HCT116 (cell line): ENCODE measurements around the gene CDKAL1. TPM values are rescaled to one million over a fixed set of nuclear protein-coding genes. Genes with fewer than 3 reads are reported as not detected.

Experiments
- ATAC-seq: fragments of 200-7000 bp; cut with Tn5 transposase; 2 replicates; pipeline ENCODE4 v1.9.1; 2020; ENCODE audit warnings: mild to moderate bottlenecking, moderate library complexity
- BruUV-seq: library from RNA; stranded (reverse); fragments of 400-500 nt; replicated peaks from 2 replicates; lab custom pipeline; 2021; lab: Mats Ljungman, UMichigan
- CTCF ChIA-PET: fragments of 300-600 bp; sonication (Branson Sonifier 250); formaldehyde crosslinking; loops from one replicate; lab custom pipeline; 2021; ENCODE audit warnings: antibody characterized with exemption; lab: Charles Lee
- POLR2A ChIA-PET: fragments of 300-600, 350-600 bp; sonication (Branson Sonifier 250); formaldehyde crosslinking; loops from one replicate; lab custom pipeline; 2021; ENCODE audit warnings: antibody characterized with exemption; lab: Charles Lee
- RAD21 ChIA-PET, 2 experiments: fragments of 300-600 bp; sonication (Branson Sonifier 250); formaldehyde crosslinking; loops; one replicate each; lab custom pipeline; 2023; ENCODE audit warnings: low total read pairs in 2 of 2; ENCODE audit not compliant: uncharacterized antibody in 2 of 2, unreplicated experiment in 2 of 2, low non-redundant PET in 1 of 2; lab: Charles Lee
- DNase-seq: peaks from one replicate; pipeline ENCODE4 v3.0.0-alpha.2; 2010; ENCODE audit warnings: low read depth, low spot score
- H2AFZ ChIP-seq: fragments of 200-600 bp; shearing (Covaris generic), sonication (generic); 2 replicates; pipeline ENCODE4 v1.6.1; 2017; ENCODE audit warnings: low read depth, mixed run types, mixed read lengths, antibody characterized with exemption, low read length; ENCODE audit not compliant: poor library complexity, severe bottlenecking
- H3K27ac ChIP-seq: 2 replicates; pipeline ENCODE4 v1.5.1; 2012; ENCODE audit warnings: low read depth, low read length
- H3K27me3 ChIP-seq: fragments of 200-600 bp; sonication (generic); 2 replicates; pipeline ENCODE4 v1.6.1; 2016; ENCODE audit warnings: mixed run types, low read length, mixed read lengths; ENCODE audit not compliant: insufficient read depth
- H3K36me3 ChIP-seq, 2 experiments: fragments of 200-500 bp in 1 of 2; fragments of 200-600 bp in 1 of 2; sonication (Bioruptor generic) in 1 of 2; sonication (generic) in 1 of 2; 2 replicates each; pipeline versions ENCODE4 v1.5.1 to v1.6.1; 2014 to 2016; ENCODE audit warnings: low read length in 2 of 2, inconsistent platforms in 1 of 2, mixed read lengths in 1 of 2, mixed run types in 1 of 2; ENCODE audit not compliant: insufficient read depth in 2 of 2, control insufficient read depth in 1 of 2
- H3K4me1 ChIP-seq, 2 experiments: fragments of 200-600 bp in 1 of 2; sonication (generic) in 1 of 2; 2 replicates each; pipeline versions ENCODE4 v1.5.1 to v1.6.1; 2012 to 2017; ENCODE audit warnings: low read length in 2 of 2, inconsistent platforms in 1 of 2, mild to moderate bottlenecking in 1 of 2, mixed read lengths in 1 of 2, mixed run types in 1 of 2, moderate library complexity in 1 of 2; ENCODE audit not compliant: insufficient read depth in 2 of 2, control insufficient read depth in 1 of 2
- H3K4me2 ChIP-seq: fragments of 200-600 bp; sonication (generic); 2 replicates; pipeline ENCODE4 v1.6.1; 2017; ENCODE audit warnings: mixed run types, low read length, mixed read lengths
- H3K4me3 ChIP-seq, 2 experiments: fragments of 200-600 bp in 1 of 2; sonication (generic) in 1 of 2; replicated peaks in 1 of 2; 2 replicates each; pipeline ENCODE4 v1.5.1; 2011 to 2016; ENCODE audit warnings: low read length in 2 of 2, control low read depth in 1 of 2, low read depth in 1 of 2, mild to moderate bottlenecking in 1 of 2, mixed read lengths in 1 of 2, mixed run types in 1 of 2
- H3K79me2 ChIP-seq: fragments of 200-600 bp; sonication (generic); 2 replicates; pipeline ENCODE4 v1.6.1; 2017; ENCODE audit warnings: mild to moderate bottlenecking, mixed run types, low read length, moderate library complexity, mixed read lengths; ENCODE audit not compliant: insufficient read depth
- H3K9ac ChIP-seq: fragments of 200-600 bp; sonication (generic); 2 replicates; pipeline ENCODE4 v1.6.1; 2016; ENCODE audit warnings: low read length, mixed read lengths
- H3K9me2 ChIP-seq: fragments of 200-600 bp; sonication (generic), shearing (Covaris generic); 2 replicates; pipeline ENCODE4 v1.6.1; 2017; ENCODE audit warnings: mixed run types, mild to moderate bottlenecking, moderate library complexity; ENCODE audit not compliant: insufficient read depth
- H3K9me3 ChIP-seq, 2 experiments: fragments of 200-500 bp in 1 of 2; fragments of 200-600 bp in 1 of 2; sonication (Bioruptor generic) in 1 of 2; sonication (generic) in 1 of 2; 2 replicates each; pipeline ENCODE4 v1.6.1; 2014 to 2017; ENCODE audit warnings: low read length in 2 of 2, mixed read lengths in 2 of 2, inconsistent platforms in 1 of 2, low read depth in 1 of 2, mild to moderate bottlenecking in 1 of 2, mixed run types in 1 of 2, moderate library complexity in 1 of 2; ENCODE audit not compliant: control insufficient read depth in 1 of 2, insufficient read depth in 1 of 2
- H4K20me1 ChIP-seq: fragments of 200-600 bp; sonication (generic), shearing (Covaris generic); 2 replicates; pipeline ENCODE4 v1.6.1; 2017; ENCODE audit warnings: mixed run types, mild to moderate bottlenecking, moderate library complexity; ENCODE audit not compliant: insufficient read depth
- CEBPB ChIP-seq: IDR thresholded peaks from 2 replicates; pipeline ENCODE4 v1.6.1; 2012; ENCODE audit warnings: low read depth
- CTCF ChIP-seq, 3 experiments: fragments of 200-600 bp in 1 of 3; sonication (generic) in 1 of 3; IDR thresholded peaks in 2 of 3; conservative IDR thresholded peaks in 1 of 3; 2 replicates each; pipeline ENCODE4 v1.5.1; 2012 to 2017; ENCODE audit warnings: low read depth in 2 of 3, low read length in 2 of 3, antibody characterized with exemption in 1 of 3, borderline replicate concordance in 1 of 3, control low read depth in 1 of 3, mild to moderate bottlenecking in 1 of 3, mixed read lengths in 1 of 3, mixed run types in 1 of 3, moderate library complexity in 1 of 3; ENCODE audit not compliant: insufficient read depth in 1 of 3
- EGR1 ChIP-seq: IDR thresholded peaks from 2 replicates; pipeline ENCODE4 v1.6.1; 2012; ENCODE audit warnings: low read depth
- EZH2 ChIP-seq: fragments of 200-600 bp; sonication (generic); IDR thresholded peaks from 2 replicates; pipeline ENCODE4 v1.6.1; 2017; ENCODE audit warnings: antibody characterized with exemption, mixed run types
- EZH2phosphoT487 ChIP-seq: fragments of 200-600 bp; IDR thresholded peaks from 2 replicates; pipeline ENCODE4 v1.6.1; 2018; ENCODE audit warnings: antibody characterized with exemption, borderline replicate concordance
- JUND ChIP-seq: IDR thresholded peaks from 2 replicates; pipeline ENCODE4 v1.6.1; 2012
- SIN3A ChIP-seq: IDR thresholded peaks from 2 replicates; pipeline ENCODE4 v1.6.1; 2012; ENCODE audit warnings: low read depth
- SRF ChIP-seq: IDR thresholded peaks from 2 replicates; pipeline ENCODE4 v1.6.1; 2012; ENCODE audit warnings: low read depth
- TCF7L2 ChIP-seq: IDR thresholded peaks from 2 replicates; pipeline ENCODE4 v1.7.0; 2011; ENCODE audit warnings: borderline replicate concordance, inconsistent platforms; ENCODE audit not compliant: insufficient read depth, insufficient read length; ENCODE audit errors: extremely low read depth
- YY1 ChIP-seq: IDR thresholded peaks from 2 replicates; pipeline ENCODE4 v1.6.1; 2011; ENCODE audit warnings: low read length, low read depth, moderate library complexity, mild to moderate bottlenecking; ENCODE audit not compliant: insufficient replicate concordance; ENCODE audit errors: extremely low read depth
- ZBTB33 ChIP-seq: IDR thresholded peaks from 2 replicates; pipeline ENCODE4 v1.6.1; 2011; ENCODE audit warnings: mild to moderate bottlenecking, low read length, moderate library complexity; ENCODE audit not compliant: insufficient replicate concordance; ENCODE audit errors: extremely low read depth
- intact Hi-C: fragments of 100-400 bp; cut with micrococcal nuclease; formaldehyde crosslinking; loops from 2 replicates; pipeline ENCODE4 v1.10.0; 2022
- total RNA-seq: library from RNA; stranded (reverse); gene quantifications from one replicate; pipeline ENCODE4 v1.2.1, GENCODE V29; 2021; ENCODE audit not compliant: unreplicated experiment

CDKAL1 gene
- total RNA-seq, 1 experiment from 2014 or later, result 14.9 TPM

- RAD21 ChIA-PET, result no interaction called here
- H4K20me1 ChIP-seq, result no peaks in the 10 kb centered on the region
- H3K4me3 ChIP-seq, result no peak overlapping the region
- no peak overlapping the region for H3K9ac ChIP-seq
- intact Hi-C loops, result no loop called here
- no peak for DNase-seq
- H3K9me3 ChIP-seq, result no peaks in the 10 kb centered on the region
- H3K27me3 ChIP-seq, result no peaks in the 10 kb centered on the region
- no peaks in the 10 kb centered on the region for H3K9me2 ChIP-seq
- peaks cover 0 to 3% of the 10 kb centered on the region in 2 experiments; a peak in 1 of 4 replicates for H3K4me1 ChIP-seq
- CTCF ChIA-PET, result no interaction called here
- TF ChIP-seq CEBPB, result no peak
- TF ChIP-seq JUND, result no peak
- no peak for TF ChIP-seq TCF7L2
- no peak for TF ChIP-seq EGR1
- no peak for TF ChIP-seq SRF
- no peak for TF ChIP-seq EZH2phosphoT487
- TF ChIP-seq ZBTB33, result no peak
- no peak for TF ChIP-seq EZH2
- no peak for TF ChIP-seq SIN3A
- TF ChIP-seq CTCF (IDR thresholded peaks at IDR 0.05 in 2 of 3, conservative IDR thresholded peaks at IDR 0.05 in 1 of 3; ENCODE audit: borderline replicate concordance in 1 of 3, insufficient read depth in 1 of 3, low read depth in 2 of 3, low read length in 2 of 3), result no peak
- no peak for TF ChIP-seq YY1
- H3K36me3 ChIP-seq, result no peaks in the 10 kb centered on the region
- H2AFZ ChIP-seq, result no peak overlapping the region
- no TSS peak for BruUV-seq
- ATAC-seq, result no peak
- no peaks in the 10 kb centered on the region for H3K79me2 ChIP-seq
- no peak overlapping the region for H3K27ac ChIP-seq
- POLR2A ChIA-PET, result interaction anchor here (0.5 to 1.5 kb wide), 2 partner anchors 13 to 44 kb away, joined by 3 to 4 read pairs; no protein-coding TSS in a partner anchor
- H3K4me2 ChIP-seq, result no peak overlapping the region
Measured at GRCh38 chr6:21219856-21220255, 685.6 kb downstream of the CDKAL1 start.
